Stimulated activated CD8-positive, alpha-beta memory T cell treated with anti-CD3 and anti-CD28 coated beads, Interleukin-15, amount 100 ng/mL, for 1 hour (primary cell): ENCODE results near the gene GET3.
"Not testable (repeated sequence)": the region's sequence is repeated elsewhere in the genome, so short reads cannot be mapped to it uniquely, and the experiment has no call there.

Experiments
- DNase-seq: peaks from one replicate; pipeline ENCODE4 v3.0.0-alpha.2; 2020; ENCODE audit warnings: low read depth

GET3 gene

GRCh38 chr19:12792051-12792852 is 55.0 kb downstream of the GET3 start:
- no peak for DNase-seq

GRCh38 chr19:12792853-12793289 is 55.6 kb downstream of the GET3 start:
- no peak for DNase-seq

- DNase-seq, result peak; percentile 82
Measured at GRCh38 chr19:12793290-12794195, 56.2 kb downstream of the GET3 start.

- no peak for DNase-seq
Measured at GRCh38 chr19:12794196-12794941, 57.1 kb downstream of the GET3 start.

- DNase-seq, result no peak
Measured at GRCh38 chr19:12794971-12795381, 57.7 kb downstream of the GET3 start.

- peak; percentile 63 for DNase-seq
Measured at GRCh38 chr19:12796146-12797071, 59.1 kb downstream of the GET3 start.

GRCh38 chr19:12797141-12797587 is 59.9 kb downstream of the GET3 start:
- no peak for DNase-seq

GRCh38 chr19:12797607-12798006 is 60.3 kb downstream of the GET3 start:
- DNase-seq, result not testable (repeated sequence)
